ENCODE data around the gene C19orf73. TPM values are rescaled to one million over a fixed set of nuclear protein-coding genes. Genes with fewer than 3 reads are reported as not detected.

C19orf73 gene
- total and polyA plus RNA-seq, 2 experiments from 2014 or later = 8.1 to 9.1 TPM

- no peak for TF ChIP-seq ZNF462 (CRISPR knock-in tag; IDR thresholded peaks at IDR 0.05)
- no peak for TF ChIP-seq ETS1 (IDR thresholded peaks at IDR 0.05)
- TF ChIP-seq ZNF331 (CRISPR knock-in tag; IDR thresholded peaks at IDR 0.05; ENCODE audit: low read depth) = no peak
Observed at GRCh38 chr19:49109569-49110233, 9.2 kb downstream of the C19orf73 start (continued).

- no peak overlapping the region for H3K4me2 ChIP-seq
- H3K27ac Mint-ChIP-seq = peak overlapping the region; percentile 85; the same call in 1 of the 2 replicates
- H3K36me3 ChIP-seq (ENCODE audit: insufficient read depth) = 0 out of 2 replicates have a peak, but pooled peaks cover 10% of the 10 kb centered on the region
Observed at GRCh38 chr19:49109051-49109450, 9.9 kb downstream of the C19orf73 start.

More at GRCh38 chr19:49109051-49109450, 9.9 kb downstream of the C19orf73 start:
- TF ChIP-seq POLR2AphosphoS5 (IDR thresholded peaks at IDR 0.05; ENCODE audit: low read depth) (no peak), EZH2 (IDR thresholded peaks at IDR 0.05; ENCODE audit: low read depth, unreplicated experiment) (no peak), ZNF114 (CRISPR knock-in tag; IDR thresholded peaks at IDR 0.05) (no peak), CTCF (conservative IDR thresholded peaks at IDR 0.05; ENCODE audit: low read depth in 2 of 2) (no peak)
- H3K9me2 ChIP-seq (ENCODE audit: insufficient read depth) = no peaks in the 10 kb centered on the region
- no peaks in the 10 kb centered on the region; the same call in 1 of the 2 replicates for H3K4me1 ChIP-seq (ENCODE audit: insufficient read depth)
- H2AFZ ChIP-seq = no peak overlapping the region
- H3F3A ChIP-seq (replicated peaks; ENCODE audit: low read depth) = peaks cover 36% of the 10 kb centered on the region
- H3K4me3 ChIP-seq = no peak overlapping the region
- Mint-ChIP-seq H3K27me3 (ENCODE audit: insufficient read depth, low read depth, poor library complexity) (peaks cover 21% of the 10 kb centered on the region), H3K36me3 (ENCODE audit: low read depth) (peaks cover 52% of the 10 kb centered on the region), H3K4me3 (no peak overlapping the region), H3K9me3 (no peaks in the 10 kb centered on the region; the same call in 1 of the 3 replicates), H3K4me1 (peaks cover 21% of the 10 kb centered on the region)
- no peak for DNase-seq (ENCODE audit: low spot score)
- ATAC-seq = no peak
- H3K79me2 ChIP-seq (replicated peaks; ENCODE audit: insufficient read depth) = no peaks in the 10 kb centered on the region
- peaks cover 30% of the 10 kb centered on the region; the same call in 1 of the 2 replicates for H4K20me1 ChIP-seq (replicated peaks; ENCODE audit: insufficient read depth)
- no peak overlapping the region for H3K27ac ChIP-seq (ENCODE audit: low read depth)
- no peaks in the 10 kb centered on the region for H3K27me3 ChIP-seq (ENCODE audit: insufficient read depth)

Measured in GM23338 (cell line).